HL-60 (cell line): ENCODE data around the gene DUSP12.
"Not testable (repeated sequence)": the region's sequence is repeated elsewhere in the genome, so short reads cannot be mapped to it uniquely, and the experiment has no call there.

Experiments
- DNase-seq, 2 experiments: peaks; one replicate each; pipeline ENCODE4 v3.0.0-alpha.2; 2010 to 2020; ENCODE audit warnings: low read depth in 1 of 2, low spot score in 1 of 2
- H3K27ac ChIP-seq: fragments of 250-450 bp; sonication (Bioruptor Pico); replicated peaks from 2 replicates; pipeline ENCODE4 v1.5.1; 2020; ENCODE audit warnings: mild to moderate bottlenecking, moderate library complexity
- H3K27me3 ChIP-seq: fragments of 250-450 bp; sonication (Bioruptor Pico); 2 replicates; pipeline ENCODE4 v1.5.1; 2021; ENCODE audit warnings: mild to moderate bottlenecking, moderate library complexity; ENCODE audit not compliant: insufficient read depth, poor library complexity, severe bottlenecking
- H3K4me3 ChIP-seq: replicated peaks from 2 replicates; pipeline ENCODE4 v1.5.1; 2011; ENCODE audit warnings: mild to moderate bottlenecking, control low read depth, low read length; ENCODE audit not compliant: insufficient read depth
- CTCF ChIP-seq: IDR thresholded peaks from one replicate; pipeline ENCODE4 v1.5.1; 2011; ENCODE audit warnings: low read length, control low read depth, inconsistent platforms; ENCODE audit not compliant: insufficient read depth
- GABPA ChIP-seq: IDR thresholded peaks from 2 replicates; pipeline ENCODE4 v1.6.1; 2012; ENCODE audit warnings: low read depth
- POLR2AphosphoS5 ChIP-seq: IDR thresholded peaks from 2 replicates; pipeline ENCODE4 v1.6.1; 2012; ENCODE audit warnings: low read depth
- REST ChIP-seq: IDR thresholded peaks from 2 replicates; pipeline ENCODE4 v1.6.1; 2012; ENCODE audit warnings: low read depth; ENCODE audit not compliant: insufficient replicate concordance
- SPI1 ChIP-seq: IDR thresholded peaks from 2 replicates; pipeline ENCODE4 v1.6.1; 2012; ENCODE audit warnings: low read depth, mild to moderate bottlenecking, borderline replicate concordance

The DUSP12 gene

DNA sequence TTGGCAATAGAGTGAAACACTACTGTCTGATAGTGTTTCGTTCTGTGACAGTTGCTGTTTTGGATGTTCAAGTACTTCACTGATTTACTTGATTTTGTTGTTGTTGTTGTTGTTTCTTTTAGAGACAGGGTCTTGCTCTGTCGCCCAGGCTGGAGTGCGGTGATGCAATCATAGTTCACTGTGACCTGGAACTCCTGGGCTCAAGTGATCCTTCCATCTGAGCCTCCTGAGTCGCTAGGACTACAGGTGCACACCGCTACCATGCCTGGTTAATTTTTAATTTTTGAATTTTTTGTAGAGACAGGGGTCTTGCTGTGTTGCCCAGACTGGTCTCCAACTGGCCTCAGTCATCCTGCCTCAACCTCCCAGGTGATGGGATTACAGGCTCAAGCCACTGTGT lies 18.9 kb downstream of the DUSP12 start:
- no peak overlapping the region for H3K4me3 ChIP-seq
- DNase-seq = no peak
- no peak overlapping the region for H3K27ac ChIP-seq
- H3K27me3 ChIP-seq = no peaks in the 10 kb centered on the region
- TF ChIP-seq CTCF = no peak
- TF ChIP-seq POLR2AphosphoS5 = no peak
- no peak for TF ChIP-seq REST
- no peak for TF ChIP-seq GABPA
- TF ChIP-seq SPI1 = no peak

- no peaks in the 10 kb centered on the region for H3K27me3 ChIP-seq
- TF ChIP-seq SPI1 (no peak), POLR2AphosphoS5 (no peak), GABPA (no peak), REST (no peak), CTCF (no peak)
- no peak overlapping the region for H3K27ac ChIP-seq
- DNase-seq = no peak
- no peak overlapping the region for H3K4me3 ChIP-seq
Observed at GRCh38 chr1:161768986-161769672, 19.5 kb downstream of the DUSP12 start.

- not testable (repeated sequence) for H3K4me3 ChIP-seq, H3K27me3 ChIP-seq, H3K27ac ChIP-seq, DNase-seq
Observed at GRCh38 chr1:161769673-161770045, 20.1 kb downstream of the DUSP12 start.

GRCh38 chr1:161770250-161770649 lies 20.7 kb downstream of the DUSP12 start:
- TF ChIP-seq REST = no peak
- TF ChIP-seq CTCF = no peak
- no peak for TF ChIP-seq GABPA
- no peak for TF ChIP-seq SPI1
- no peak for TF ChIP-seq POLR2AphosphoS5
- Histone ChIP-seq H3K27ac (no peak overlapping the region), H3K4me3 (no peak overlapping the region), H3K27me3 (no peaks in the 10 kb centered on the region)
- DNase-seq = no peak
